CD8-positive, alpha-beta memory T cell (primary cell): Measurements from ENCODE around the gene CEP19. TPM values are rescaled to one million over a fixed set of nuclear protein-coding genes. Genes with fewer than 3 reads are reported as not detected.

Source experiments
- CTCF ChIA-PET: fragments of 350-600 bp; sonication (Branson Sonifier 250); formaldehyde crosslinking; loops from one replicate; lab custom pipeline; 2021; ENCODE audit warnings: antibody characterized with exemption; lab: Charles Lee
- POLR2A ChIA-PET: fragments of 350-600 bp; sonication (Branson Sonifier 250); formaldehyde crosslinking; loops from one replicate; lab custom pipeline; 2021; ENCODE audit warnings: antibody characterized with exemption; lab: Charles Lee
- DNase-seq, 5 donors: peaks; one replicate each; pipeline versions ENCODE4 v3.0.0 to v3.0.0-alpha.2; 2020 to 2022; ENCODE audit warnings: mixed read lengths in 1 of 5
- H3K27ac ChIP-seq: one replicate; pipeline ENCODE4 v1.7.0; 2013; ENCODE audit warnings: low read depth, mild to moderate bottlenecking, low read length, moderate library complexity
- H3K27me3 ChIP-seq: 2 replicates; pipeline ENCODE4 v1.7.0; 2013; ENCODE audit warnings: low read length, mild to moderate bottlenecking; ENCODE audit not compliant: insufficient read depth, poor library complexity, severe bottlenecking
- H3K36me3 ChIP-seq: 2 replicates; pipeline ENCODE4 v1.7.0; 2013; ENCODE audit warnings: mild to moderate bottlenecking, low read length, moderate library complexity; ENCODE audit not compliant: insufficient read depth
- H3K4me1 ChIP-seq: 2 replicates; pipeline ENCODE4 v1.7.0; 2013; ENCODE audit warnings: mild to moderate bottlenecking, low read length, moderate library complexity; ENCODE audit not compliant: insufficient read depth
- H3K4me3 ChIP-seq: 2 replicates; pipeline ENCODE4 v1.7.0; 2013; ENCODE audit warnings: mild to moderate bottlenecking, low read length
- H3K9me3 ChIP-seq: 2 replicates; pipeline ENCODE4 v1.7.0; 2013; ENCODE audit warnings: mild to moderate bottlenecking, low read length
- H3K27ac Mint-ChIP-seq, 8 donors: one replicate each; pipeline ENCODE4 v1.8.0; 2020 to 2021; ENCODE audit warnings: mixed read lengths in 8 of 8, mild to moderate bottlenecking in 6 of 8, inconsistent platforms in 3 of 8, moderate library complexity in 3 of 8
- H3K27me3 Mint-ChIP-seq, 2 donors: one replicate each; pipeline ENCODE4 v1.8.0; 2020 to 2021; ENCODE audit warnings: mixed read lengths in 2 of 2, mild to moderate bottlenecking in 1 of 2, moderate library complexity in 1 of 2
- H3K36me3 Mint-ChIP-seq, 3 donors: one replicate each; pipeline ENCODE4 v1.8.0; 2020 to 2021; ENCODE audit warnings: mixed read lengths in 3 of 3, inconsistent platforms in 1 of 3, mild to moderate bottlenecking in 1 of 3
- H3K4me1 Mint-ChIP-seq, 3 donors: one replicate each; pipeline ENCODE4 v1.8.0; 2020 to 2021; ENCODE audit warnings: mixed read lengths in 3 of 3, inconsistent platforms in 1 of 3, mild to moderate bottlenecking in 1 of 3
- H3K4me3 Mint-ChIP-seq, 7 donors: one replicate each; pipeline ENCODE4 v1.8.0; 2020 to 2021; ENCODE audit warnings: mixed read lengths in 7 of 7, mild to moderate bottlenecking in 6 of 7, moderate library complexity in 4 of 7, inconsistent platforms in 2 of 7
- H3K9me3 Mint-ChIP-seq, 5 donors: one replicate each; pipeline ENCODE4 v1.8.0; 2020 to 2022; ENCODE audit warnings: mixed read lengths in 5 of 5, mild to moderate bottlenecking in 3 of 5, moderate library complexity in 2 of 5, inconsistent platforms in 1 of 5
- polyA plus RNA-seq: library from polyadenylated mRNA; unstranded; fragments of 300-500 nt; fragmentation: Illumina TruSeq; gene quantifications from one replicate; pipeline ENCODE4 v1.2.3, GENCODE V29; 2021
- total RNA-seq, 2 experiments: library from RNA; stranded (reverse); gene quantifications; one replicate each; pipeline ENCODE4 v1.2.3, GENCODE V29; 2021

The CEP19 gene
- total and polyA plus RNA-seq, 3 experiments from 2014 or later, result 7.3 to 7.4 (median 7.4) TPM

DNA sequence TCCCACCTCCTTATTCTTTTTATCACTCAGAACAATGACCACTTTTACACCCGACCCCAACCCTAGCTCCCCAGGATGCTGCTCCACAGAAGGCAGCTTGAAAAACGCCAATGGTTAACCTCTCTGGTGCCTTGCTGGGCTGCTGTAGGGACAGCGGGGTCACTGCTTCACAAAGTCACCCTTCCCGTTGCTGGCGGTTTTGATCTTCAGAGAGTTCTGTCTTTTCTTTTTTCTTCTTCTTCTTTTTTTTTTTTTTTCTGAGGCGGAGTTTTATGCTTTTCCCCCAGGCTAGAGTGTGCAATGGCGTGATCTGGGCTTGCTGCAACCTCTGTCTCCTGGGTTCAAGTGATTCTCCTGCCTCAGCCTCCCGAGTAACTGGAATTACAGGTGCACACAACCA, 20.7 kb downstream of the CEP19 start:
- Mint-ChIP-seq H3K9me3 (no peaks in the 10 kb centered on the region), H3K4me1 (peaks cover 0 to 7% (median 2%) of the 10 kb centered on the region in 3 donors), H3K27ac (peak overlapping the region in 1 of 8 donors; percentile 36), H3K27me3 (no peaks in the 10 kb centered on the region), H3K4me3 (no peak overlapping the region), H3K36me3 (no peaks in the 10 kb centered on the region)
- peaks cover 5% of the 10 kb centered on the region for H3K4me1 ChIP-seq
- H3K9me3 ChIP-seq, result no peaks in the 10 kb centered on the region
- H3K36me3 ChIP-seq, result no peaks in the 10 kb centered on the region
- H3K27ac ChIP-seq, result no peak overlapping the region
- H3K4me3 ChIP-seq, result no peak overlapping the region
- H3K27me3 ChIP-seq, result no peaks in the 10 kb centered on the region
- CTCF ChIA-PET, result interaction anchor here (1.1 to 2.2 kb wide), 2 partner anchors 59 to 82 kb away, joined by 3 to 8 read pairs; no protein-coding TSS in a partner anchor
- DNase-seq, result no peak
- POLR2A ChIA-PET, result no interaction called here

GRCh38 chr3:196689941-196690660, 21.9 kb downstream of the CEP19 start:
- Mint-ChIP-seq H3K9me3 (no peaks in the 10 kb centered on the region), H3K27ac (peak overlapping the region in 1 of 8 donors; percentile 79), H3K36me3 (no peaks in the 10 kb centered on the region), H3K4me1 (peaks cover 5 to 6% (median 5%) of the 10 kb centered on the region in 3 donors), H3K4me3 (no peak overlapping the region), H3K27me3 (no peaks in the 10 kb centered on the region)
- POLR2A ChIA-PET, result no interaction called here
- H3K27ac ChIP-seq, result no peak overlapping the region
- H3K9me3 ChIP-seq, result no peaks in the 10 kb centered on the region
- H3K36me3 ChIP-seq, result no peaks in the 10 kb centered on the region
- H3K4me1 ChIP-seq, result peaks cover 4% of the 10 kb centered on the region
- no peaks in the 10 kb centered on the region for H3K27me3 ChIP-seq
- CTCF ChIA-PET, result interaction anchor here (2.2 kb wide), 1 partner anchor 81 kb away, joined by 11 read pairs; no protein-coding TSS in a partner anchor
- no peak for DNase-seq
- no peak overlapping the region for H3K4me3 ChIP-seq

DNA sequence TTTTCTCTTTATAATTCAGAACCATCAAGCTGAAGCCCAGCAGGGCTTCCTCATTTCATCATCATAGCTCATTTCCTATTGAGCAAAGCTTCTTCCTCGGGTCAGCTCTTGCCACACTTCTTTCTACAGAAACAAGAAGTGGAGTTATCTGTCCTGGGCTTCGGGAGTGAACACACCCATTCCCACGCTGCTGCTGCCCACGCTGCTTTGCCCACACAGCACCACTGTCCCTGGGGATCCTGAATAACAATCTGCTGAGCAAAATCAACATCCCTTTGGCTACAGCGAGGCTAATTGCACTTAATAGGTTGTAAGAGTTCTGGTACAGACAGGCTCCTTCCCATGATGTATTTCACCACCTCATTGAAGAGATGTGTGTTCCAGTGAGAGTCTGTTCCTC, 23.7 kb downstream of the CEP19 start:
- Mint-ChIP-seq H3K27ac (peak overlapping the region in 1 of 8 donors; percentile 4), H3K4me1 (peaks cover 10 to 15% (median 12%) of the 10 kb centered on the region in 3 donors), H3K9me3 (no peaks in the 10 kb centered on the region), H3K27me3 (no peaks in the 10 kb centered on the region), H3K36me3 (no peaks in the 10 kb centered on the region), H3K4me3 (no peak overlapping the region)
- Histone ChIP-seq H3K27me3 (no peaks in the 10 kb centered on the region), H3K27ac (no peak overlapping the region), H3K4me3 (no peak overlapping the region), H3K9me3 (no peaks in the 10 kb centered on the region), H3K4me1 (peaks cover 11% of the 10 kb centered on the region), H3K36me3 (no peaks in the 10 kb centered on the region)
- ChIA-PET CTCF (interaction anchor here (1.1 to 5.6 kb wide), 2 partner anchors 28 to 81 kb away, joined by 3 to 160 read pairs; no protein-coding TSS in a partner anchor), POLR2A (interaction anchor here (0.7 kb wide), 1 partner anchor 120 kb away, joined by 5 read pairs; the partner anchor contains the start of gene FBXO45)
- DNase-seq, result no peak

DNA sequence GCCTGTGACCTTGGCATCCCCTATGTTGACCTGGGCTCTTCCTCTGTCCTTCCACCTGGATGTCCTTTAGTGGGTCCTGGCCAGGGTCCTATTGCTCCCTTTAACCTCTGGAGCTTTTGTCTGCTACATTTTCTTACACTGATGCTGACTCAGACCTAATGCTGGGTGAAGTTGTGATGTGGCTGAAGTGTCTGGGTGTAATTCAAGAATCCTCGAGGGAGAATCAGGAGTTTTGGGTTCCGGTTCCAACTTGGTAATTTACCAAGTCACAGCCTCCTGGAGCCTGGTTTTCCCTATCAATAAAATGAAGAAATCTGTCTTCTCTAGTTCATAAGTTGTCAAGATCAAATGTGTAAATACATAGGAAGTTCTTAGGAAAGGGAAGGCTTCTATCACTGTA, 25.6 kb downstream of the CEP19 start:
- no peaks in the 10 kb centered on the region for H3K9me3 ChIP-seq
- Mint-ChIP-seq H3K27ac (peak overlapping the region in 3 of 8 donors; percentile 5 to 77 (median 38)), H3K4me1 (peaks cover 10 to 15% (median 12%) of the 10 kb centered on the region in 3 donors), H3K9me3 (no peaks in the 10 kb centered on the region), H3K36me3 (no peaks in the 10 kb centered on the region), H3K27me3 (no peaks in the 10 kb centered on the region), H3K4me3 (peak overlapping the region in 1 of 7 donors; percentile 45)
- no peak for DNase-seq
- ChIA-PET POLR2A (interaction anchor here (2.4 kb wide), 1 partner anchor 77 kb away, joined by 8 read pairs; no protein-coding TSS in a partner anchor), CTCF (interaction anchor here (2.4 to 5.6 kb wide), 3 partner anchors 46 to 88 kb away, joined by 11 to 160 read pairs (median 27); partner anchors contain the start of gene NRROS)
- no peaks in the 10 kb centered on the region for H3K27me3 ChIP-seq
- no peaks in the 10 kb centered on the region for H3K36me3 ChIP-seq
- H3K4me1 ChIP-seq, result peaks cover 11% of the 10 kb centered on the region
- no peak overlapping the region for H3K27ac ChIP-seq
- H3K4me3 ChIP-seq, result no peak overlapping the region

- Histone ChIP-seq H3K9me3 (no peaks in the 10 kb centered on the region), H3K27ac (no peak overlapping the region), H3K27me3 (no peaks in the 10 kb centered on the region), H3K4me3 (peak overlapping the region; percentile 52), H3K4me1 (peaks cover 11% of the 10 kb centered on the region), H3K36me3 (no peaks in the 10 kb centered on the region)
- H3K36me3 Mint-ChIP-seq, result no peaks in the 10 kb centered on the region
- peak overlapping the region; percentile 5 to 83 (median 50) for H3K27ac Mint-ChIP-seq
- POLR2A ChIA-PET, result interaction anchor here (1.4 to 2.4 kb wide), 2 partner anchors 45 to 75 kb away, joined by 6 to 8 read pairs; partner anchors contain the start of gene NRROS
- DNase-seq, result peak; percentile 47 to 70 (median 57)
- H3K9me3 Mint-ChIP-seq, result no peaks in the 10 kb centered on the region
- no peaks in the 10 kb centered on the region for H3K27me3 Mint-ChIP-seq
- CTCF ChIA-PET, result interaction anchor here (0.7 to 5.6 kb wide), 20 partner anchors 9 to 156 kb away, joined by 3 to 160 read pairs (median 6); partner anchors contain the start of genes FBXO45, NRROS and WDR53
- H3K4me1 Mint-ChIP-seq, result peaks cover 10 to 15% (median 12%) of the 10 kb centered on the region in 3 donors
- H3K4me3 Mint-ChIP-seq, result peak overlapping the region; percentile 8 to 76 (median 66)
Observed at GRCh38 chr3:196684548-196685407, 27.3 kb downstream of the CEP19 start.

GRCh38 chr3:196677931-196678330, 34.1 kb downstream of the CEP19 start:
- Histone ChIP-seq H3K27ac (no peak overlapping the region), H3K4me3 (no peak overlapping the region), H3K27me3 (no peaks in the 10 kb centered on the region), H3K36me3 (no peaks in the 10 kb centered on the region), H3K9me3 (no peaks in the 10 kb centered on the region), H3K4me1 (no peaks in the 10 kb centered on the region)
- Mint-ChIP-seq H3K27me3 (no peaks in the 10 kb centered on the region), H3K36me3 (peaks cover 0 to 4% (median 0%) of the 10 kb centered on the region in 3 donors), H3K9me3 (no peaks in the 10 kb centered on the region), H3K4me3 (no peak overlapping the region), H3K27ac (peak overlapping the region in 3 of 8 donors; percentile 24 to 89 (median 25)), H3K4me1 (peaks cover 2 to 10% (median 9%) of the 10 kb centered on the region in 3 donors)
- DNase-seq, result no peak
- POLR2A ChIA-PET, result no interaction called here
- CTCF ChIA-PET, result no interaction called here

DNA sequence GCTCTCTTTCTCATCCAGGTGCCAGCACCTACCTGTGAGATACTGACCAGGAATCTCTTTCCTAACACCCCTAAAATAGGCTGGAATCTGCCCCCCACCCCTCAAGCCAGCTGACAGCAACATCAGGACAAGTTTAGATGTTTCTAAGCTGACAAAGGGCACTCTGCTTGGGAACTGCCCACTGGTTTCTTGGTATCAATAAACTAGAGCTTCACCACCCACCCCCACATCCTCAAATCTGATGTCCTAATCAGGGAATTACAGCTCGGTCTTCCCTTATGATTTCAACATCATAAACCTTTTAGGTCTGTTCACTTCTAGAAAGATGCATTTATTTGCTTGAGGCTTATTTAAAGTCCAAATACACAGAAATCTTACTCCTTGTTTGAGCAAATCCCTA, 34.7 kb downstream of the CEP19 start:
- H3K4me3 Mint-ChIP-seq, result no peak overlapping the region
- ChIA-PET POLR2A (no interaction called here), CTCF (interaction anchor here (1.3 to 1.6 kb wide), 2 partner anchors 68 to 71 kb away, joined by 3 read pairs; no protein-coding TSS in a partner anchor)
- no peak overlapping the region for H3K27ac Mint-ChIP-seq
- no peaks in the 10 kb centered on the region for H3K9me3 Mint-ChIP-seq
- peaks cover 2 to 10% (median 9%) of the 10 kb centered on the region in 3 donors for H3K4me1 Mint-ChIP-seq
- Histone ChIP-seq H3K4me1 (no peaks in the 10 kb centered on the region), H3K27ac (no peak overlapping the region), H3K27me3 (no peaks in the 10 kb centered on the region), H3K9me3 (no peaks in the 10 kb centered on the region), H3K36me3 (no peaks in the 10 kb centered on the region), H3K4me3 (no peak overlapping the region)
- peaks cover 0 to 4% (median 0%) of the 10 kb centered on the region in 3 donors for H3K36me3 Mint-ChIP-seq
- no peak for DNase-seq
- H3K27me3 Mint-ChIP-seq, result no peaks in the 10 kb centered on the region
